GM12878 (cell line): Measurements from ENCODE around the gene NTF4. TPM values are rescaled to one million over a fixed set of nuclear protein-coding genes. Genes with fewer than 3 reads are reported as not detected.

Experiments
- ATF2 ChIP-seq: IDR thresholded peaks from 2 replicates; pipeline ENCODE4 v1.6.1; 2012; ENCODE audit warnings: low read length, inconsistent platforms
- BCL3 ChIP-seq: IDR thresholded peaks from 2 replicates; pipeline ENCODE4 v1.6.1; 2011; ENCODE audit warnings: borderline replicate concordance, low read depth, mild to moderate bottlenecking, moderate library complexity, low read length; ENCODE audit not compliant: insufficient read depth, poor library complexity, severe bottlenecking
- DPF2 ChIP-seq: fragments of 450-650 bp; IDR thresholded peaks from 2 replicates; pipeline ENCODE4 v1.6.1; 2017; ENCODE audit warnings: mild to moderate bottlenecking
- EGR1 ChIP-seq, 2 experiments: IDR thresholded peaks; 1 replicate in 1 of 2; 2 replicates in 1 of 2; pipeline ENCODE4 v1.6.1; 2011 to 2012; ENCODE audit warnings: low read depth in 2 of 2, low read length in 2 of 2, borderline replicate concordance in 1 of 2, mild to moderate bottlenecking in 1 of 2, moderate library complexity in 1 of 2
- ESRRA ChIP-seq: IDR thresholded peaks from 2 replicates; pipeline ENCODE4 v1.6.1; 2012; ENCODE audit warnings: mild to moderate bottlenecking, low read length, improper control_type of control experiment
- EZH2 ChIP-seq: IDR thresholded peaks from 2 replicates; pipeline ENCODE4 v1.6.1; 2012; ENCODE audit warnings: low read depth, mild to moderate bottlenecking, control low read depth, inconsistent platforms, low read length, borderline replicate concordance; ENCODE audit not compliant: control insufficient read depth
- GATAD2B ChIP-seq: fragments of 450-650 bp; conservative IDR thresholded peaks from 2 replicates; pipeline ENCODE4 v1.6.1; 2017; ENCODE audit warnings: low read depth, mild to moderate bottlenecking, moderate library complexity
- HCFC1 ChIP-seq: fragments of 150-350 bp; IDR thresholded peaks from 2 replicates; pipeline ENCODE4 v1.6.1; 2014; ENCODE audit warnings: low read length
- JUND ChIP-seq: IDR thresholded peaks from 2 replicates; pipeline ENCODE4 v1.6.1; 2012; ENCODE audit warnings: low read depth, mild to moderate bottlenecking, low read length, improper control_type of control experiment, moderate library complexity
- LARP7 ChIP-seq: fragments of 450-650 bp; IDR thresholded peaks from 2 replicates; pipeline ENCODE4 v1.6.1; 2017; ENCODE audit warnings: mild to moderate bottlenecking
- MLLT1 ChIP-seq: fragments of 450-650 bp; IDR thresholded peaks from 2 replicates; pipeline ENCODE4 v1.6.1; 2016; ENCODE audit warnings: mild to moderate bottlenecking
- PAX5 ChIP-seq: IDR thresholded peaks from 2 replicates; pipeline ENCODE4 v1.6.1; 2011; ENCODE audit warnings: low read depth, low read length, borderline replicate concordance
- PBX3 ChIP-seq: IDR thresholded peaks from 2 replicates; pipeline ENCODE4 v1.6.1; 2011; ENCODE audit warnings: mild to moderate bottlenecking, low read depth, low read length, moderate library complexity; ENCODE audit not compliant: insufficient replicate concordance
- PML ChIP-seq: IDR thresholded peaks from 2 replicates; pipeline ENCODE4 v1.6.1; 2012; ENCODE audit warnings: low read length, inconsistent platforms
- POLR2A ChIP-seq: IDR thresholded peaks from 2 replicates; pipeline ENCODE4 v1.6.1; 2011; ENCODE audit warnings: low read depth, mild to moderate bottlenecking, low read length
- SIN3A ChIP-seq: IDR thresholded peaks from 2 replicates; pipeline ENCODE4 v1.6.1; 2012; ENCODE audit warnings: low read depth, low read length, improper control_type of control experiment
- SMARCA5 ChIP-seq: fragments of 450-650 bp; IDR thresholded peaks from 2 replicates; pipeline ENCODE4 v1.6.1; 2017; ENCODE audit warnings: mild to moderate bottlenecking
- YY1 ChIP-seq: IDR thresholded peaks from 2 replicates; pipeline ENCODE4 v1.6.1; 2011; ENCODE audit warnings: low read depth, mild to moderate bottlenecking, low read length
- ZNF217 ChIP-seq: fragments of 450-650 bp; IDR thresholded peaks from 2 replicates; pipeline ENCODE4 v1.6.1; 2017; ENCODE audit warnings: antibody characterized with exemption, mild to moderate bottlenecking
- ZNF687 ChIP-seq: fragments of 450-650 bp; IDR thresholded peaks from 2 replicates; pipeline ENCODE4 v1.6.1; 2017; ENCODE audit warnings: mild to moderate bottlenecking, moderate library complexity
- polyA plus RNA-seq, 11 experiments: library from polyadenylated mRNA; depleted of rRNA in 4 of 11; unstranded in 6 of 11; stranded (reverse) in 5 of 11; fragments of >200 nt; fragmentation: Nextera tagmentation in 4 of 11; fragmentation: Illumina TruSeq in 1 of 11; extraction: Ambion mirVana in 4 of 11; extraction: Trizol in 1 of 11; gene quantifications; 1 replicate in 1 of 11; 2 replicates in 10 of 11; pipeline versions ENCODE4 v1.2.1 to v1.2.3, GENCODE V29; 2011 to 2016; ENCODE audit warnings: inconsistent platforms in 2 of 11, missing spikeins in 2 of 11, low read depth in 1 of 11
- total RNA-seq, 4 experiments: library from RNA; depleted of rRNA in 3 of 4; stranded (reverse); fragments of >200 nt in 3 of 4; fragmentation: Illumina TruSeq in 1 of 4; extraction: Trizol in 1 of 4; gene quantifications; 2 replicates each; pipeline versions ENCODE4 v1.2.1 to v1.2.3, GENCODE V29; 2013 to 2021

NTF4 gene
- total and polyA plus RNA-seq, 10 of the 15 experiments (the other 5 are each of a cell fraction or from before 2014, with no cell fraction given): not detected

GRCh38 chr19:49113762-49114629, 49.4 kb upstream of the NTF4 start, which contains the start of gene LIN7B (continued):
- TF ChIP-seq BCL3 (peak; percentile 77), PAX5 (0 out of 2 replicates have a peak, but pooled peaks have one; percentile 32), YY1 (peak; percentile 84), HCFC1 (no peak), MLLT1 (no peak), ZNF687 (0 out of 2 replicates have a peak, but pooled peaks have one; percentile 49), EGR1 (IDR thresholded peaks at IDR 0.05; ENCODE audit: borderline replicate concordance in 1 of 2, low read depth in 2 of 2, low read length in 2 of 2) (0 out of 3 replicates have a peak, but pooled peaks of 1 of the 2 experiments have one; percentile 36), ATF2 (no peak), PBX3 (no peak), POLR2A (peak; percentile 48; the same call in 1 of the 2 replicates), ESRRA (no peak), PML (0 out of 2 replicates have a peak, but pooled peaks have one; percentile 31), SMARCA5 (peak; percentile 96), SIN3A (no peak), ZNF217 (0 out of 2 replicates have a peak, but pooled peaks have one; percentile 57), EZH2 (no peak), JUND (no peak), DPF2 (peak; percentile 69), LARP7 (peak; percentile 58; the same call in 1 of the 2 replicates), GATAD2B (peak; percentile 91; the same call in 1 of the 2 replicates)
